Measurements from ENCODE around the gene PFKFB3. TPM values are rescaled to one million over a fixed set of nuclear protein-coding genes. Genes with fewer than 3 reads are reported as not detected.

The PFKFB3 gene
- total and polyA plus RNA-seq, 4 donors, result 11.4 to 234 (median 66.3) TPM

- peak; percentile 86 for ATAC-seq (ENCODE audit: insufficient read depth, low FRiP score)
- Histone ChIP-seq H3K27me3 (ENCODE audit: control insufficient read depth in 3 of 3, insufficient read depth in 3 of 3, low read length in 2 of 3) (no peaks in the 10 kb centered on the region), H3K36me3 (ENCODE audit: control insufficient read depth in 4 of 4, insufficient read depth in 4 of 4, low read length in 4 of 4) (peaks cover 0 to 15% (median 0%) of the 10 kb centered on the region in 4 donors), H3K27ac (ENCODE audit: low read depth in 1 of 2, low read length in 1 of 2) (no peak overlapping the region), H3K4me3 (no peak overlapping the region), H3K4me1 (ENCODE audit: control insufficient read depth in 5 of 5, insufficient read depth in 5 of 5, low read length in 5 of 5) (peaks cover 0 to 6% (median 0%) of the 10 kb centered on the region in 5 donors), H3K9ac (ENCODE audit: insufficient read depth in 1 of 2, low read length in 2 of 2) (no peak overlapping the region), H3K9me3 (ENCODE audit: control insufficient read depth in 4 of 4, insufficient read depth in 3 of 4, low read length in 3 of 4) (no peaks in the 10 kb centered on the region)
- TF ChIP-seq, protein P1, sequence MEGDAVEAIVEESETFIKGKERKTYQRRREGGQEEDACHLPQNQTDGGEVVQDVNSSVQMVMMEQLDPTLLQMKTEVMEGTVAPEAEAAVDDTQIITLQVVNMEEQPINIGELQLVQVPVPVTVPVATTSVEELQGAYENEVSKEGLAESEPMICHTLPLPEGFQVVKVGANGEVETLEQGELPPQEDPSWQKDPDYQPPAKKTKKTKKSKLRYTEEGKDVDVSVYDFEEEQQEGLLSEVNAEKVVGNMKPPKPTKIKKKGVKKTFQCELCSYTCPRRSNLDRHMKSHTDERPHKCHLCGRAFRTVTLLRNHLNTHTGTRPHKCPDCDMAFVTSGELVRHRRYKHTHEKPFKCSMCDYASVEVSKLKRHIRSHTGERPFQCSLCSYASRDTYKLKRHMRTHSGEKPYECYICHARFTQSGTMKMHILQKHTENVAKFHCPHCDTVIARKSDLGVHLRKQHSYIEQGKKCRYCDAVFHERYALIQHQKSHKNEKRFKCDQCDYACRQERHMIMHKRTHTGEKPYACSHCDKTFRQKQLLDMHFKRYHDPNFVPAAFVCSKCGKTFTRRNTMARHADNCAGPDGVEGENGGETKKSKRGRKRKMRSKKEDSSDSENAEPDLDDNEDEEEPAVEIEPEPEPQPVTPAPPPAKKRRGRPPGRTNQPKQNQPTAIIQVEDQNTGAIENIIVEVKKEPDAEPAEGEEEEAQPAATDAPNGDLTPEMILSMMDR (IDR thresholded peaks at IDR 0.05; ENCODE audit: control extremely low read depth, extremely low read depth), result no peak
- 66 to 78% methylated on average over 15 of the region's 15 CpGs for WGBS, 2 donors
- no peak for DNase-seq
These were observed 36.7 kb downstream of the PFKFB3 start for GRCh38 chr10:6239213-6239991.

DNA sequence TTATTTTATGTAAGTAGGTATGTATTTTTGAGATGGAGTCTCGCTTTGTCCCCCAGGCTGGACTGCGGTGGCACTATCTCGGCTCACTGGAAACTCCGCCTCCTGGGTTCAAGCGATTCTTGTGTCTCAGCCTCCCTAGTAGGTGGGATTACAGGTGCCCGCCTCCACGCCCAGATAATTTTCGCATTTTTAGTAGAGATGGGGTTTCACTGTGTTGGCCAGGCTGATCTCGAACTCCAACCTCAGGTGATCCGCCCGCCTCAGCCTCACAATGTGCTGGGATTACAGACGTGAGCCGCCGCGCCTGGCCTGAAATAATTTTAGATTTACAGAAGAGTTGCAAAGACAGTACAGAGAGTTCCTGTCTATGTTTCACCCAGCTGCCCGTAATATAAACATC is 37.5 kb downstream of the PFKFB3 start:
- Histone ChIP-seq H3K27ac (ENCODE audit: low read depth in 1 of 2, low read length in 1 of 2) (no peak overlapping the region), H3K36me3 (ENCODE audit: control insufficient read depth in 4 of 4, insufficient read depth in 4 of 4, low read length in 4 of 4) (peaks cover 0 to 14% (median 0%) of the 10 kb centered on the region in 4 donors), H3K4me3 (no peak overlapping the region), H3K9me3 (ENCODE audit: control insufficient read depth in 4 of 4, insufficient read depth in 3 of 4, low read length in 3 of 4) (no peaks in the 10 kb centered on the region), H3K27me3 (ENCODE audit: control insufficient read depth in 3 of 3, insufficient read depth in 3 of 3, low read length in 2 of 3) (no peaks in the 10 kb centered on the region), H3K9ac (ENCODE audit: insufficient read depth in 1 of 2, low read length in 2 of 2) (no peak overlapping the region), H3K4me1 (ENCODE audit: control insufficient read depth in 5 of 5, insufficient read depth in 5 of 5, low read length in 5 of 5) (peaks cover 0 to 6% (median 0%) of the 10 kb centered on the region in 5 donors)
- TF ChIP-seq, protein P1 (IDR thresholded peaks at IDR 0.05; ENCODE audit: control extremely low read depth, extremely low read depth), result no peak
- DNase-seq (no peak), ATAC-seq (ENCODE audit: insufficient read depth, low FRiP score) (no peak)
- 93 to 96% methylated on average over 16 of the region's 16 CpGs for WGBS, 2 donors

DNA sequence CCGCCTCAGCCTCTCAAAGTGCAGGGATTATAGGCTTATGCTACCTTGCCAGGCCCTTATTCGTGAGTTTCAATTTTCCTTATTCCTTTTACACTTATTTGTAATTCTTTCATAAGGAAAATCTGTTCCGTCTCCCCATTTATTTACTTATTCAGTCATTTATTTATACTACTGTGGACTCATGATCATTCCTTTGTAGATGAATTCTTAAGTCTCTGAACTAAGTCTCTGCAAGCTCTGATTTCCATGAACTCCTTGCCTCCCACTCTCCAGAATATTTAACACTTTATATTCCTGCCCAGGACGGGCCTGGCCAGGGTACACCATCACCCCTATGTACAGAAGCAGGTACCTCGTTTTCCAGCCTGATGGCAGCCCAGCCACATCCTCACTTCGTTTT is 39.4 kb downstream of the PFKFB3 start:
- no peaks in the 10 kb centered on the region for H3K27me3 ChIP-seq (ENCODE audit: control insufficient read depth in 3 of 3, insufficient read depth in 3 of 3, low read length in 2 of 3)
- whole genome bisulfite sequencing, 2 donors, result 75 to 86% methylated on average over 6 of the region's 6 CpGs
- TF ChIP-seq, protein P1 (IDR thresholded peaks at IDR 0.05; ENCODE audit: control extremely low read depth, extremely low read depth), result no peak
- H3K36me3 ChIP-seq (ENCODE audit: control insufficient read depth in 4 of 4, insufficient read depth in 4 of 4, low read length in 4 of 4), result peaks cover 0 to 4% (median 0%) of the 10 kb centered on the region in 4 donors
- DNase-seq, result peak in 1 of 3 donors; percentile 25
- H3K9ac ChIP-seq (ENCODE audit: insufficient read depth in 1 of 2, low read length in 2 of 2), result no peak overlapping the region
- no peak overlapping the region for H3K27ac ChIP-seq (ENCODE audit: low read depth in 1 of 2, low read length in 1 of 2)
- no peaks in the 10 kb centered on the region for H3K9me3 ChIP-seq (ENCODE audit: control insufficient read depth in 4 of 4, insufficient read depth in 3 of 4, low read length in 3 of 4)
- H3K4me3 ChIP-seq, result no peak overlapping the region
- no peak for ATAC-seq (ENCODE audit: insufficient read depth, low FRiP score)
- peaks cover 0 to 6% (median 0%) of the 10 kb centered on the region in 5 donors for H3K4me1 ChIP-seq (ENCODE audit: control insufficient read depth in 5 of 5, insufficient read depth in 5 of 5, low read length in 5 of 5)
